Neural progenitor cell (in vitro differentiated cells): ENCODE data around the gene DNM2.

Experiments
- CTCF ChIP-seq: fragments of 200-600 bp; sonication (generic); IDR thresholded peaks from 2 replicates; pipeline ENCODE4 v1.5.1; 2017; ENCODE audit warnings: antibody characterized with exemption, mild to moderate bottlenecking
- EZH2 ChIP-seq: fragments of 200-600 bp; sonication (generic); IDR thresholded peaks from 2 replicates; pipeline ENCODE4 v1.6.1; 2017; ENCODE audit warnings: antibody characterized with exemption, mild to moderate bottlenecking, moderate library complexity
- EZH2phosphoT487 ChIP-seq: fragments of 200-600 bp; sonication (generic); IDR thresholded peaks from 2 replicates; pipeline ENCODE4 v1.6.1; 2017; ENCODE audit warnings: antibody characterized with exemption

DNA sequence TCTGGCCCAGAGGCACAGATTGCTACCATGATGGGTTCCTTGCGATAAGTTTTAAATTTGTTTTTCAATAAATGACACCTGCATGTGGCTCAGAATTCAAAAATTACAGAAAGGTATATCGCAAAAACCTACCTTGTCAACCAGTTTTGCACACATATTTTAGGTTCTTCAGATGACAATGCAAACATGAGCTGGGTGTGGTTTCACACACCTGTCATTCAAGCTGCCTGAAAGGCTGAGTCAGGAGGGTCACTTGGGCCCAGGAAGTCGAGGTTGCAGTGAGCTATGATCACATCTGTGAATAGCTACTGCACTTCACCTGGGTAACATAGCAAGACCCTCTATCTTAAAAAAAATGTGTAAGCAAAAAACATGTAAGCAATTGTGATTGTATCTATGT, 56.1 kb downstream of the DNM2 start:
- TF ChIP-seq CTCF = no peak
- no peak for TF ChIP-seq EZH2
- no peak for TF ChIP-seq EZH2phosphoT487
